Activated CD8-positive, alpha-beta T cell treated with anti-CD3 and anti-CD28 coated beads, Interleukin-2, amount 10 ng/mL, durations not matched to agents 7 days and 5 days (primary cell): ENCODE results near the gene RETREG1. TPM values are rescaled to one million over a fixed set of nuclear protein-coding genes. Genes with fewer than 3 reads are reported as not detected.

Experiments
- ATAC-seq: fragments of 150-1000 bp; cut with Tn5 transposase; one replicate; pipeline ENCODE4 v1.10.0; 2021; ENCODE audit warnings: moderate library complexity
- CTCF ChIA-PET: fragments of 350-600 bp; sonication (Branson Sonifier 250); formaldehyde crosslinking; loops from one replicate; lab custom pipeline; 2021; ENCODE audit warnings: antibody characterized with exemption; lab: Charles Lee
- POLR2A ChIA-PET: fragments of 350-600 bp; sonication (Branson Sonifier 250); formaldehyde crosslinking; loops from one replicate; lab custom pipeline; 2021; ENCODE audit warnings: antibody characterized with exemption; lab: Charles Lee
- DNase-seq: peaks from one replicate; pipeline ENCODE4 v3.0.0-alpha.2; 2020
- H3K27ac Mint-ChIP-seq: one replicate; pipeline ENCODE4 v1.8.0; 2021; ENCODE audit warnings: mild to moderate bottlenecking, mixed read lengths
- H3K27me3 Mint-ChIP-seq: one replicate; pipeline ENCODE4 v1.8.0; 2021; ENCODE audit warnings: low read depth, mixed read lengths
- H3K36me3 Mint-ChIP-seq: one replicate; pipeline ENCODE4 v1.8.0; 2021; ENCODE audit warnings: low read depth, mixed read lengths
- H3K4me1 Mint-ChIP-seq: one replicate; pipeline ENCODE4 v1.8.0; 2021; ENCODE audit warnings: low read depth, mixed read lengths
- H3K4me3 Mint-ChIP-seq: one replicate; pipeline ENCODE4 v1.8.0; 2021; ENCODE audit warnings: mild to moderate bottlenecking, mixed read lengths
- H3K9me3 Mint-ChIP-seq: one replicate; pipeline ENCODE4 v1.8.0; 2022; ENCODE audit warnings: mixed read lengths; ENCODE audit not compliant: insufficient read depth
- total RNA-seq, 2 experiments: library from RNA; stranded (reverse); gene quantifications; one replicate each; pipeline ENCODE4 v1.2.3, GENCODE V29; 2021

Gene RETREG1
- total RNA-seq, 2 experiments from 2014 or later: 47.1 to 51.8 TPM

GRCh38 chr5:16538006-16538405, 78.8 kb downstream of the RETREG1 start:
- DNase-seq (no peak), ATAC-seq (no peak)
- Mint-ChIP-seq H3K9me3 (no peaks in the 10 kb centered on the region), H3K27ac (no peak overlapping the region), H3K4me3 (no peak overlapping the region), H3K36me3 (peaks cover 15% of the 10 kb centered on the region), H3K4me1 (peaks cover 28% of the 10 kb centered on the region), H3K27me3 (no peaks in the 10 kb centered on the region)
- POLR2A ChIA-PET: no interaction called here
- CTCF ChIA-PET: interaction anchor here (0.8 to 2.1 kb wide), 3 partner anchors 11 to 14 kb away, joined by 3 to 7 read pairs (median 6); no protein-coding TSS in a partner anchor

GRCh38 chr5:16536818-16537217, 80.0 kb downstream of the RETREG1 start:
- Mint-ChIP-seq H3K36me3 (peaks cover 11% of the 10 kb centered on the region), H3K9me3 (no peaks in the 10 kb centered on the region), H3K4me1 (peaks cover 23% of the 10 kb centered on the region), H3K4me3 (no peak overlapping the region), H3K27ac (no peak overlapping the region), H3K27me3 (no peaks in the 10 kb centered on the region)
- ATAC-seq: no peak
- ChIA-PET CTCF (interaction anchor here (1.1 to 2.1 kb wide), 2 partner anchors 14 to 15 kb away, joined by 3 to 7 read pairs; no protein-coding TSS in a partner anchor), POLR2A (no interaction called here)
- no peak for DNase-seq

- no peaks in the 10 kb centered on the region for H3K27me3 Mint-ChIP-seq
- peaks cover 18% of the 10 kb centered on the region for H3K4me1 Mint-ChIP-seq
- no peak for ATAC-seq
- H3K9me3 Mint-ChIP-seq: no peaks in the 10 kb centered on the region
- H3K27ac Mint-ChIP-seq: no peak overlapping the region
- H3K36me3 Mint-ChIP-seq: peaks cover 11% of the 10 kb centered on the region
- POLR2A ChIA-PET: no interaction called here
- CTCF ChIA-PET: interaction anchor here (1.0 to 1.1 kb wide), 2 partner anchors 14 to 15 kb away, joined by 3 read pairs; no protein-coding TSS in a partner anchor
- H3K4me3 Mint-ChIP-seq: no peak overlapping the region
- DNase-seq: no peak
Observed at GRCh38 chr5:16536246-16536645, 80.6 kb downstream of the RETREG1 start.

- peaks cover 6% of the 10 kb centered on the region for H3K4me1 Mint-ChIP-seq
- no peak for ATAC-seq
- H3K27me3 Mint-ChIP-seq: no peaks in the 10 kb centered on the region
- ChIA-PET POLR2A (no interaction called here), CTCF (interaction anchor here (1.3 to 1.7 kb wide), 2 partner anchors 18 to 52 kb away, joined by 3 to 5 read pairs; no protein-coding TSS in a partner anchor)
- H3K36me3 Mint-ChIP-seq: peaks cover 13% of the 10 kb centered on the region
- DNase-seq: no peak
- no peaks in the 10 kb centered on the region for H3K9me3 Mint-ChIP-seq
- H3K4me3 Mint-ChIP-seq: no peak overlapping the region
- no peak overlapping the region for H3K27ac Mint-ChIP-seq
Observed at GRCh38 chr5:16534280-16534679, 82.5 kb downstream of the RETREG1 start.

- Mint-ChIP-seq H3K4me1 (peaks cover 2% of the 10 kb centered on the region), H3K9me3 (no peaks in the 10 kb centered on the region), H3K36me3 (peaks cover 7% of the 10 kb centered on the region), H3K27me3 (no peaks in the 10 kb centered on the region), H3K4me3 (no peak overlapping the region), H3K27ac (no peak overlapping the region)
- no peak for DNase-seq
- no peak for ATAC-seq
- ChIA-PET CTCF (no interaction called here), POLR2A (no interaction called here)
Observed at GRCh38 chr5:16531063-16531648, 85.6 kb downstream of the RETREG1 start.

- H3K4me3 Mint-ChIP-seq: no peak overlapping the region
- H3K9me3 Mint-ChIP-seq: no peaks in the 10 kb centered on the region
- H3K36me3 Mint-ChIP-seq: peaks cover 4% of the 10 kb centered on the region
- ChIA-PET CTCF (no interaction called here), POLR2A (no interaction called here)
- ATAC-seq (no peak), DNase-seq (no peak)
- no peak overlapping the region for H3K27ac Mint-ChIP-seq
- H3K4me1 Mint-ChIP-seq: peaks cover 3% of the 10 kb centered on the region
- H3K27me3 Mint-ChIP-seq: no peaks in the 10 kb centered on the region
Observed at GRCh38 chr5:16529306-16529705, 87.5 kb downstream of the RETREG1 start.

- Mint-ChIP-seq H3K27ac (no peak overlapping the region), H3K4me1 (peaks cover 10% of the 10 kb centered on the region), H3K9me3 (no peaks in the 10 kb centered on the region), H3K27me3 (no peaks in the 10 kb centered on the region), H3K36me3 (peaks cover 11% of the 10 kb centered on the region), H3K4me3 (no peak overlapping the region)
- DNase-seq: no peak
- CTCF ChIA-PET: no interaction called here
- no peak for ATAC-seq
- POLR2A ChIA-PET: no interaction called here
Observed at GRCh38 chr5:16528382-16529110, 88.3 kb downstream of the RETREG1 start.

GRCh38 chr5:16525651-16526050, 91.1 kb downstream of the RETREG1 start:
- Mint-ChIP-seq H3K27me3 (no peaks in the 10 kb centered on the region), H3K4me1 (peaks cover 23% of the 10 kb centered on the region), H3K4me3 (no peak overlapping the region), H3K27ac (no peak overlapping the region), H3K9me3 (no peaks in the 10 kb centered on the region), H3K36me3 (peaks cover 11% of the 10 kb centered on the region)
- ChIA-PET CTCF (no interaction called here), POLR2A (no interaction called here)
- ATAC-seq (no peak), DNase-seq (no peak)

- ChIA-PET POLR2A (no interaction called here), CTCF (no interaction called here)
- DNase-seq: no peak
- Mint-ChIP-seq H3K9me3 (no peaks in the 10 kb centered on the region), H3K36me3 (peaks cover 9% of the 10 kb centered on the region), H3K27ac (no peak overlapping the region), H3K27me3 (no peaks in the 10 kb centered on the region), H3K4me1 (peaks cover 23% of the 10 kb centered on the region), H3K4me3 (no peak overlapping the region)
- no peak for ATAC-seq
Observed at GRCh38 chr5:16524286-16524685, 92.5 kb downstream of the RETREG1 start.

- no peak for DNase-seq
- Mint-ChIP-seq H3K27ac (no peak overlapping the region), H3K36me3 (peaks cover 7% of the 10 kb centered on the region), H3K9me3 (no peaks in the 10 kb centered on the region), H3K27me3 (no peaks in the 10 kb centered on the region), H3K4me3 (no peak overlapping the region), H3K4me1 (peaks cover 23% of the 10 kb centered on the region)
- ChIA-PET CTCF (interaction anchor here (0.8 kb wide), 1 partner anchor 144 kb away, joined by 4 read pairs; no protein-coding TSS in a partner anchor), POLR2A (no interaction called here)
- ATAC-seq: no peak
Observed at GRCh38 chr5:16521521-16522483, 95.0 kb downstream of the RETREG1 start.

- no peak overlapping the region for H3K4me3 Mint-ChIP-seq
- H3K36me3 Mint-ChIP-seq: peaks cover 7% of the 10 kb centered on the region
- DNase-seq (no peak), ATAC-seq (no peak)
- H3K27ac Mint-ChIP-seq: no peak overlapping the region
- H3K9me3 Mint-ChIP-seq: no peaks in the 10 kb centered on the region
- CTCF ChIA-PET: no interaction called here
- POLR2A ChIA-PET: no interaction called here
- H3K4me1 Mint-ChIP-seq: peaks cover 23% of the 10 kb centered on the region
- H3K27me3 Mint-ChIP-seq: no peaks in the 10 kb centered on the region
Observed at GRCh38 chr5:16520841-16521240, 96.0 kb downstream of the RETREG1 start.
